Right lung (tissue), 5 donors: ENCODE measurements around the gene LCOR. TPM values are rescaled to one million over a fixed set of nuclear protein-coding genes. Genes with fewer than 3 reads are reported as not detected.
"Not testable (repeated sequence)": the region's sequence is repeated elsewhere in the genome, so short reads cannot be mapped to it uniquely, and the experiment has no call there.

Experiments
- DNase-seq, 2 donors: peaks; one replicate each; pipeline ENCODE4 v3.0.0-alpha.2; 2013
- polyA plus RNA-seq, 5 donors: library from polyadenylated mRNA; unstranded; fragments of 120-200 nt; gene quantifications; one replicate each; pipeline versions ENCODE4 v1.2.1 to v1.2.3, GENCODE V29; 2013; ENCODE audit warnings: inconsistent platforms in 1 of 5, low replicate concordance in 1 of 5; ENCODE audit not compliant: insufficient read length in 5 of 5, insufficient read depth in 1 of 5

The LCOR gene
- polyA plus RNA-seq, 5 donors = 13.6 to 23.0 (median 22.6) TPM

- DNase-seq = no peak
These were observed 2.0 kb downstream of the LCOR start for GRCh38 chr10:96834120-96834519.

- no peak for DNase-seq
These were observed 3.8 kb downstream of the LCOR start for GRCh38 chr10:96835899-96836298.

- no peak for DNase-seq
These were observed 6.4 kb downstream of the LCOR start for GRCh38 chr10:96838529-96838928.

- no peak for DNase-seq
These were observed 8.9 kb downstream of the LCOR start for GRCh38 chr10:96840841-96841518.

GRCh38 chr10:96842896-96843723 lies 11.0 kb downstream of the LCOR start:
- DNase-seq = no peak

GRCh38 chr10:96843823-96844222 lies 11.7 kb downstream of the LCOR start:
- DNase-seq = no peak

GRCh38 chr10:96846395-96846794 lies 14.3 kb downstream of the LCOR start:
- no peak for DNase-seq

GRCh38 chr10:96846926-96847325 lies 14.8 kb downstream of the LCOR start:
- no peak for DNase-seq

GRCh38 chr10:96847356-96847755 lies 15.3 kb downstream of the LCOR start:
- DNase-seq = not testable (repeated sequence)

- DNase-seq = no peak
These were observed 18.0 kb downstream of the LCOR start for GRCh38 chr10:96850113-96850512.

- no peak for DNase-seq
These were observed 18.7 kb downstream of the LCOR start for GRCh38 chr10:96850825-96851224.

GRCh38 chr10:96851281-96851680 lies 19.2 kb downstream of the LCOR start:
- DNase-seq = no peak

- DNase-seq = no peak
These were observed 24.2 kb downstream of the LCOR start for GRCh38 chr10:96856317-96856716.

GRCh38 chr10:96857301-96858012 lies 25.4 kb downstream of the LCOR start:
- no peak for DNase-seq

GRCh38 chr10:96858038-96858705 lies 26.1 kb downstream of the LCOR start:
- DNase-seq = no peak

- no peak for DNase-seq
These were observed 26.6 kb downstream of the LCOR start for GRCh38 chr10:96858706-96859050.

GRCh38 chr10:96860631-96861277 lies 28.7 kb downstream of the LCOR start:
- DNase-seq = no peak

GRCh38 chr10:96863922-96864543 lies 31.9 kb downstream of the LCOR start:
- DNase-seq = peak in 1 of 2 donors; percentile 6

GRCh38 chr10:96873086-96873485 lies 41.0 kb downstream of the LCOR start:
- DNase-seq = no peak

GRCh38 chr10:96873756-96874467 lies 41.8 kb downstream of the LCOR start:
- no peak for DNase-seq
